HG02943 (cell line): ENCODE results near the gene RYR2.
A peak's percentile ranks its signal among the peaks of the same experiment; 100 is the strongest.

Source experiments
- ATAC-seq: cut with Tn5 transposase; IDR thresholded peaks from one replicate; pipeline ENCODE4 v1.9.1; 2021; ENCODE audit warnings: mild to moderate bottlenecking, low read depth, moderate library complexity; ENCODE audit not compliant: unreplicated experiment

The RYR2 gene

DNA sequence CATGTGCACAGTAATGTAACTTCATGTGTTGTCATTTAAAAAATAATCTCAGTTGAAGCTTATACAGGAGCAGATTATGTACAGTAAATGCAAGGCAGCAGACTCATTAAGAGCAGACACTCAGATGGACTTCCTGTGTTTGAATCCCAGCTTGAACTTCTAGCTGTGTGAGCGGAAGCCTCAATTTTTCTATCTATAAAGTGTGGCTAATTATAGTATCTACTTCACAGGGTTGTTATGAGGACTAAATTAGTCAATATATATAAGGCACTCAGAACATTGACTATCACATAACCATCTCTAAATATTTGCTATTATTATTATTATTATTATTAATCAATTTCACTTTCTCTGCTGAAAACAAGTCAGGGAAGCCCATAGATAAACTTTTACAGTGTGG, 707.1 kb downstream of the RYR2 start:
- no peak for ATAC-seq

DNA sequence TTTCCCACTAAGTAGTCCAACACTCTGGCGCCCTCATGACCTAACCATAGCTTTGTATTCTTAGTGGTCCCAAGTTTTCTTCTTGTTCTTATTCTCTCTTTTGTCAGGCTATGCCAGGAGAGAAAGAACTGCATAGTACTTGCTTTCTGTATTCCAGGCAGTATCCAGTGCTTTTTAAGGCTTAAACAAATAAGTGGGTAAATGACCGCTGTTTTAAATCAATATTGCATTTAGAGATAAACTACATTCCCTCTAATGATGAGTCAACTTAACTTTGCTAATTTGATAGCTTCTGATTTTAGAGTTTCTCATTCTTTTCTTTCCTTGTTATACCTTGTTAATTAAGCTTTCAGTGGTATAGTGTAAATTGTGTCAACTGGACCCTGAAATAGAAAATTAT, 709.1 kb downstream of the RYR2 start:
- ATAC-seq: no peak

DNA sequence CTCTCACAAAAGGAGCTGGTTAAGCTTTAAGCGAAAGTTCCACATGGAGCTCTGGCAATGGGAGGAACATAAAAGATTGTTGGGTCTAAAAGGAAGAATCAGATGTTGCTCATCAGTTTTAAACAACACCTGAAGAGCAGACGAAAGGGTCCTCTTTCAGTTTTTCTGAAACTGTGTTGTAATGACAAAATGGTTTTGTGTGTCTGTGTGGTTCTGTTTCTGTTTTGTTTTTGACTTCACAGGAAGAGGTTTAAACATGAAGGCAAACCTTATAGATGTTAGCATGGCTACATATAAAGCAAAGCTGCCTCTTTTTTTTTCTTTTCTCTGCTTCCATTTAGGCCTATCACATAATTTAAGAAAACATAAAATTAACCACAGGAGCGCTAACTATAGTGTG, 712.6 kb downstream of the RYR2 start:
- ATAC-seq: no peak

DNA sequence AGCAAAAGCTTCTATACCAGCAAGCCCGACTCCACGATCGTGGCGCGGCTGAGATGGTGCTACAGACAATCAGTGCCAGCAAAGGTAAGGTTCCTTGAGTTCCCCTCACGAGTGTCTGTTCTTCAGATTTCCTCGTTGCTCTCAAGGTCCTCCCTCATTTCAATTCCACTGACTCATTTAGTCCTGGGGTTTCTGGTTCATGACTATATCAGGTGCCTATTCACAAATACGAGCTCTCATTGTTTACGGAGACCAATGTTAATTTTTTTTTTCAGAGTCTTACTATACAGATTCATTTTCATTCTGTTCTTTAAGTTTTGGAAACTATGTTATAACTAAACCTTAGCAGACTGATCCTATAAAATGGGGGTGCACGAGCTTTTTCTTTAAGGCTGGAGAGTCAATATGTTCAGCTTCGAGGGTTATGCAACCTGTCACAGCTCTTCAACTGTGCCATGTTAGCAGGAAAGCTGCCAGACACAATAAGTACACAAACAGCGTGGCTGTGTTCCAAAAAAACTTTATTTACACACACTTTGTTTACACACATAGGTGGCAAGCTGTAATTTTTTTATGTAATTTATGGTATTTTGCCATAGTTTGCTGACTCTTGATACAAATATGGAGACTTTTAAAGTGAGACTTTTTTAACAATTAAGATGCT, 714.5 kb downstream of the RYR2 start:
- no peak for ATAC-seq

DNA sequence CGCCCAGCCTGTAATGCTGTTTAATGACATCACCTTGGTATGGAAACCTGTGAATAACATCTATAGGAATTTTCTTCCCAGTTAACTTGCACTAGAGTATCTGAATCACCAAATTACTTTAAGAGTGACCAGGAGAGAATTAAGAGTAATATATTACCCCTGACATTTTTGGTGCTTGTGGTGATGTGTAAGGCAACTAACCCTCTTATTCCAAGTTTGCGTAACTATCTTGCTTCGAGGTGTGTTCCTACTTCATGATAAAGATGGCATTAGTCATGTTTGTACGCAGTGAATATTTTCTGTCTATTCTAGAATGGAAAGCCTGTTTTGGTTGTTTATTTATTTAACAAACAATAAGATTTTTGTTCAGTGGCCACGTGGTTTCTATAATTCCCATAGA, 717.4 kb downstream of the RYR2 start:
- no peak for ATAC-seq

DNA sequence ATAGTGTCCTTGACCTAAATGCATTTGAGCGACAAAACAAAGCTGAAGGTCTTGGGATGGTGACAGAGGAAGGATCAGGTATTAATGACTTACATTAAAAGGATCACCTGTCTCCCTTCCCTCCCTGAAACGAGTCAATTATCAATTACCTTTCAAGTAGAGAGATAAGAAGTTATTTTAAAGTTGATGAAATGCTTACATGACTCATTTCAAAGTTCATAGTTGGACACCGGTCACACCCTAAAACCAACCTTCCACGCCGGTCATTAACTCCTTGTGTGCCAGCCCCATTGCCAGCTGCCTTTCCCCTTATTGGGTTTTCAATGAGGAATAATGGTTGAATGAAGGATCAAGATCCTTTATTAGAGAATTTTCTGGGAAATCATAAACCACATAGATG, 719.0 kb downstream of the RYR2 start:
- ATAC-seq: no peak

DNA sequence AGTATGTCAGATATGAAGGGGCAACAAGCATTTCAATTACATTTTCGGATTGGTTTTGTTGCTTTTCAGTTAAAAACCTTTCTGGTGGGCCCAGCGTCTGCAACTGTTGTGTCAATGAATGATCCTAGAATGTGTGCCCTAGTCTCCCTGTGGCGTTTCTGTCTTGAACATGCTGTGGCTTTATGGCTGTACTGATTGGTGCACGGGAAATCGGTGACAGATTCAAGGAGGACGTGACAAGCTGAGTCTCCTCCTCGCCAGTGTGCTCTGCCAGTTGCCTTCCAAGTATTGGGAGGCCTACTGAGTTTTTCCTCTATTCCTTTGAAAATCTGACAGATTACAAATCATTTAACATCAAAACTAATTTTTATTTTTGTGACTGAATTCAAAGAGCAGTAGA, 721.2 kb downstream of the RYR2 start:
- ATAC-seq: no peak

DNA sequence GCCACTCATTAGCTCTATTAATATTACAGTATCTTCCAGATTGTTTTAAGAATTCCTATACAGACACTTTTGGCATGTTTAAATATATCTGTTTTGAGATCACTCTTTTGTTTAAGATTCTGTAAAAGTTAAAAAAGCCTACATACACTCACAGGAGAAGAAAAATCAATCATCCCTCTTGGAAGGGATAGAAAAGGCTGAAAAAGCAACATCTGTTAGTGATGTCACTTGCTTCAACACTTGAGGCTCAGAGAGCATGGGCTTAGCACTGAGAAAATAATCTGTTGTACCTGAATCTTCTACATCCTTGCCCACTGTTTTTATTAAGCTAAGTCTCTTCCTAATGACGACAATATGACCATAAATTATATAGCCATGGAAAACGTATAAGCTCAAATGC, 721.8 kb downstream of the RYR2 start:
- no peak for ATAC-seq

DNA sequence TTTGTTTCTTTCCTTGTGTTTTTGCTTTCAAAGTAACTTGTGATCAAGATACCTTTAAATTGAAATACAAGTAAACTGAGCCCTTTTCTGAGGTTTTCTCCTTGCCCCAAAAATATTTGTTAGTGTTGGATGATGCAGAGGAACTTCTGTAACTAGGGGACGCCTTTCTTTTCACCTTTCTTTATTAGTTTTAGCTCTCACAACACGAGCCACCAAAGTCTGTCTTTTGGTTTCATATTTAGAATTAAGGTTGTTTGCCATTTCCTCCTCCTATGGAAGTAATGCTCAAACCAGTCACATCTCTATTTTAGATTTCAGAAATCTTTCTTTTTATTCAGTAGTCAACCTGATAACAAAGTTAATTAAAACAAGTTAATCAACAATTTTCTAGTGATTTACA, 727.9 kb downstream of the RYR2 start:
- no peak for ATAC-seq

DNA sequence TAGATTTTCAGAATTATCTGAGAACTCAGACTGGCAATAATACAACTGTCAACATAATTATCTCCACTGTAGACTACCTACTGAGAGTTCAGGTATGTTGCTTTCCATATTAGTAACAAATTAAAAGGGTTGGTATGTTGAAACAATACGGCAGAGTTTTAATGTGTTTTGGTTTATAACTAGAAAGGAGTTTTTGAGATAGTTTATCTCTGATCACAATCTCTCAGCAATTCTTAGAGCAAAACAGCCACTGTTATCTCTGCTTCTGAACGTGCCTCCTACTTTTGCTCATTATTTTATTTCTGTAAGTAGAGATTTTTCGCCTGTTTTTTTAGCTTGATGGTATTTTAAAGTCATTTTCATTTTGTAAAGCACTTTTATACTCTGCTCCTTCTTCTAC, 730.0 kb downstream of the RYR2 start:
- no peak for ATAC-seq

DNA sequence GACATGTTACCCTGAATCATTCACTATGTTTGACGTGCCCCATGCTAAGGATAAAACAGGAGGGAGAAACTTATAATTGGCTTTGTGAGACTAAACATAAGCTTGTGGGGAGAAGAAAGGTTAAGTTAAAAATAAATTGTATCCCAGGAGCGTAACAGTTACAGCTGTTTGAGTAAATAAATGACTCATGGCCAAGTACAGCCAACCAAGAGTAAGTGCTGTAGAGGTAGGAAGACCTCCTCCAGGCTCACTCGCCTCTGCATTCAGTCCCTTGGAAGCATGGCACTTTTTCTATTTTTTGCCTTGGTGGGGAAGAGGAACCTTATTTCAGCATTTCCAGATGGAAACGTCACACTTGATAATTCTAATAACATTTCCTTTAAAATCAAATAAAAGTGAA, 732.3 kb downstream of the RYR2 start:
- no peak for ATAC-seq

DNA sequence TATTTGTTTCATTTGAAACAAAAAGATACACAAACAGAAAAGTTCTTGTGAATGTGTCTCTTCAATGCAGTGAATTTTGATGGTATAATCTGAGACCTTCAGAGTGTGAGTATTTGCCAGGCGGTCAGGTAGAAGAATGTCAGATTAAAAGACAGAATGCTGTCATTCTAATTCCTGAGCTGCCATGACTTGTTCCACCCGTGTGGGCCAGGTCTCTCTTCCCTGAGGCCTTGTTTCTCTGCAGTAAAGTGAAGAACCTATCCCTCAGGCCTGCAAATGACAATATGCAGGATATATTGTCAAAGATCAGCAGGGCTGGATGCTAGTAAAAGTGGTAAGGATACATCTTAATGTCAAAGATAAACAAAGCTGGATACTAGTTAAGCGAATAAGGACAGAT, 737.4 kb downstream of the RYR2 start:
- no peak for ATAC-seq

DNA sequence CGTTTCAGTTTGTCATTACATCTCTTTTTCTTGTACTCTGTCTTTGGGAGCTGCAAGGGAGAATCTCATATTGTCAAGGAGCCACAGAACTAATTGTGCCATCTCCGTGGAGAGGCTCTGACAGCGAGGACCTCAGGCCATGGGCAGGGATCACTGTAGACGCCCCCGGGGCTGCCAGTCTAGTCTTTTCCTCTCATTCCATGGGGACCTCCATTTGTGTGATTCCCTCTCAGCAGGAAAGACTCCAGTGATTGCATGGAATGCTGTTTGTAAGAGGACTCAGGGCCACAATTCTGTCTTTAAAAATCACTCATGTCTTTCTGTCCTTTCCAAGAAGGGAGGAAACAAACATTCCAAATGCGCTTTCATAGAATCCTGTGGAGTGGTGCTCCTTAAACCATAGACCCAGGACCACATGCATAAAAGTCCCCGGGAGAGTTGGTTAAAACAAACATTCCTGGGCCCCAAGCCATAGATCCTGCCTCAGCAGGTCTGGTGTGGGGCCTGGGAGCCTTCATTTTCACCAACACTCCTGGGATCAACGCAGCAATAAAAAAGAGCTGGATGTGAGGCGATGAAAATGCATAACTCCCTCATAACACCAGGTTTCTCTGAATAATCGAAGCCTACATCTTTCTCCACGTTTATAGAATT, 744.2 kb downstream of the RYR2 start:
- no peak for ATAC-seq

DNA sequence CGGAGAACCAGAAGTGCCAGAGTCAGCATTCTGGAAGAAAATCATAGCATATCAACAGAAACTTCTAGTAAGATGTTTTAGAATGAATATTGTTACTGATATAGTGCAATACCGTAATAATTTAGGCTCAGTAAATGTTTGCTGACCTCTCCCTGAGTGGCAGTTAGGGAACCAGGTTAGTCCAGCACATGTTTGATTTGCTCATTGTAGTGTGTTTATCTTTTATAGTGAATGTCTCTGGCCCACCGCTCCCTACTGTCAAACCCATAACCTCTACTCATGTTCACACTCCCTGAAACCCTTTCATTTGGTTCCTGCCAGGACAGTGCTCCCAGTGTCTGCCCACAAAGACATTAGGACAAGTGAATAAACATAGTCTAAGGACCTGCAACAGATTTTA, 746.1 kb downstream of the RYR2 start:
- no peak for ATAC-seq

DNA sequence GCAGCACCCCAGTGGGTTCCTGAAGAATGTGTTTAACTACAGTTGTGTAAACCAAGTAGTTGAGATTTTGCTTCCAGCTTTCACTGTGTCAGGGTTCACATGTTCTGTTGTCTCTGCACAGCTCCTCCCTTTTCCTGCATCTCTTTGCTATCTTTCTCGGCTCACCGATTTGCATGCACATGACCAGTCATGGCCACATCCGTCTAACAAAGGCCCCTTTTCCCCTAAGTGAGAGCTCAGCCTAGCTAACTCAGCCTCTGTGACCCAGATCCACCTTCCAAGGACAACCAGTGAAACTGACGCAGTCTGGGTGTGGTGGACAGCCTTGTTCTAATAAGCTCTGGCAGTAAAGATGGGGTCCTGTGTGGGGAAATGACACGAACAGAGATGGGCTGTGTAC, 747.6 kb downstream of the RYR2 start:
- no peak for ATAC-seq

DNA sequence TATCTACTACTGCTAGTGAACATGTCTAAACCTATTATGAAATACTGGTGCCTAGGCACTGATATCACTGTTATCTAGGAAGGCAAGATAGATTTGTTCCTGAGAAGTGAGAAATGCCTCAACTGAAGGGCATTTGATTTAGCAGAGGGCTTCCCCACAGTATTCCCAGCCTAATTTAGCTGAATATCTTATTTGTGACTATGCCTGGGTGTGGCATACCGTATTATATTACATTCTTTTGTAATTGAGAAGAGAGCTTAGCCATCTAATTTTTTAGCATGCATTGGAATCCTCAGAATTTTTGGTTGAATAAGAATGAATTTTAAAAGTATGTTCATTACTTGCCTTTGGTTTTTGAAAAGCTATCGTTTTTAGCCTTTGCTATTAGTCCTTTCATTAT, 749.6 kb downstream of the RYR2 start:
- ATAC-seq: no peak

DNA sequence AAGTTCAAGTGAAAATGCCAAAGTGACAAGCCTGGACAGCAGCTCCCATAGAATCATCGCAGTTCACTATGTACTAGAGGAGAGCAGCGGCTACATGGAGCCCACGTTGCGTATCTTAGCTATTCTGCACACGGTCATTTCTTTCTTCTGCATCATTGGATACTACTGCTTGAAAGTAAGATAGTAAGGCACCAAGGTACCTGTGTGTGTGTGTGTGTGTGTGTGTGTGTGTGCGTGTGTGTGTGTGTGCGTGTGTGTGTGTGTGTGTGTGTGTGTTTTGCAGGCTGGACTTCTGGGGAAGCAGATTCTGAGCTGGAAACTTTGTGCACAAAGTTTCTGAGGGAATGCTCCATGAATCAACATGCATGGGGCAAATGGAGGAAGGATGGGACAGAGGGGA, 750.2 kb downstream of the RYR2 start:
- ATAC-seq: no peak

DNA sequence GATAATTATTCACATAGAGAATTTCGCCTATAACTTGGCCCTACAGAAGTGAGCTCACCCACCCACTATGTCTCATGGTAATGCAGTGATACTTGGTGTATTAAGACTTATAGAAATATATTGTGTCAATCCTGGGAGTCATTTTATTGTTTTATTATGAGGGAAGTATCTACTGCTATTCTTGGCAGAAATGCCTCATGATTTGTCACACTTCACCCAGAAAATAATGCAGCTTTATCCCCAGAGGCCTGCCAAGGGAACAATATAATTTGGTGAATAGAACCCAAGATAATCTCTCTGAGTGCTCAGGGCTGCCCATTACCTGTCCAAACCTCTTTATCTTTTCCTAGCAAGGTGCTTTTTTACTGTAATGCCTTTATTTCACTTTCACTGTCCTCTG, 750.7 kb downstream of the RYR2 start:
- ATAC-seq: no peak

DNA sequence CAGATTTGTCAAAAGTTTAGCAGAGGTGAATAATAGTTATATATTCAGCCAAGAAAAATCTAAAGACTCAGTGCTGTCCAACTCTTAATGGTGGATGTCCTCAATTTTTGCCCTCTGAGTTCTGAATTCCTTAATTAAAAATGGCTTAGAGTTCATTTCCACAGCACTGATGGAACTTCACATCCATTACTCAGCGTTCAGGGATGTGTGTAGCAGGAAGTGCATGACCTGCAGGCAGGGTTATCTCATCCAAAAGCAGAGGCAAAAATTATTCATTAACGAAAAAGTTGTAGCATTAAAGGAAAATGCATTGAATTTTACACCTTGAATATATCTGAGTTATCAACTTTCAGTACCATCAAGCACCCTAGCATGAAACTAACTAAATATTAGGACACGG, 752.1 kb downstream of the RYR2 start:
- no peak for ATAC-seq

DNA sequence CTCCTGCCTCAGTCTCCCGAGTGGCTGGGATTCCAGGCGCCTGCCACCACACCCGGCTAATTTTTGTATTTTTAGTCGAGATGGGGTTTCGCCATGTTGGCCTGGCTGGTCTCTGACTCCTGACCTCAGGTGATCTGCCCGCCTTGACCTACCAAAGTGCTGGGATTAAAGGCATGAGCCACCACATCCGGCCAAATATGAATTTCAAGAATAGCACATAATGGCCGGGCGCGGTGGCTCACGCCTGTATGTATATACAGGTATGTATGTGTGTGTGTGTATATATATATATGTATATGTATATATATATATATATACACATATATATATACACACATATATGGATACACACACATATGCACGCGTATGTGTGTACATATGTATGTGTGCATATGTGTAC, 753.6 kb downstream of the RYR2 start:
- ATAC-seq: no peak

DNA sequence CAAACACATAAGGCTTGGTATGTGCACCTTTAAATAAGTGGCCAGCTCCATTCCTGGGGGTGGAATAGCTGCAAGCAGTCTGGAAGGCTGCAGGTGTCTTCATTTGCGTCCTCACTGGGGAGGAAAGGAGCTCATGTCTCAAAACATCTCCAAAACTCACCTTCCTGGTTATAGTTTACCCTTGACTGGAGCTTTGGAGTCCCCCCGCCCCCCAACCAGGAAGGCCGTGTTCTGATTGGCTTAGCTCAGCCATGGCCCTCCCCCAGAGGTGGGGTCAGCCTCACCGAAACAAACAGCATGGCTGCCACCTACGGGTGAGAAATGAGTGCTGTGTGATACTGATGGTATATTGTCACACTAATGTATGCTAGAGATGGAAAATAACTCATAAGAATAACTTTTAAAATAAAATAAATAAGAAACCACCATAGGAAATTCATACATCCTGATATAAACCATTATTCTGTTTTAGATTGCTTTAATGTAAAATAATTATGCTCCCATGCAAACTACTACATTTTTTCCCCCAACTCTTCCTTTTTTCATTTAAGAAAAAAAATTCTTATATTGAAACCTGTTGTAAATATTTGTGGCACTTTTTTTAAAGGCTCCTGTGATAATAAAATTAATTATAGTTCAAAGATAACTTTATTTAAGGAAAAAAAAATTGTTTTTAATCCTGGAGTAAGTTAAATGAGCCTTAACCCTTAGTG, 757.9 kb downstream of the RYR2 start:
- peak; percentile 92 for ATAC-seq

DNA sequence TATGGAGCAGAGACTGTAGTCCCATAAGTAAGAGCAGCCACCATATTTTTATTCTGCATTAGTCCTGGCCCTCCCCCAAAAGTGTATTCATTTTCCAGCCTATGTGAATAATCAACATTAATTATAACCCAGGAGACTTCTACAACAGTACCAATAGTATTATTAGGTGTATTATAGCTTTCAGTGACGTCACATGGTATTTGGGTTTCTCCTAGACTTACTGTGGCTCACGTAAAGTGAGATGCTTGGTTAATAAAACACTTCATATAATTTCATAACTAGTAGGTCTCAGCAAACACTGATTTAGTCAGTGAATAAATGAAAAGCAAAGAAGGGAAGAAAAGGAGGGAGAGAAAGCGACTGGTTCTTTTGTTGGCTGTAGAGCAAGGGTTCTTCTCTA, 762.5 kb downstream of the RYR2 start:
- ATAC-seq: no peak
